Measurements from ENCODE around the gene MAGOH.
"Not testable (repeated sequence)": the region's sequence is repeated elsewhere in the genome, so short reads cannot be mapped to it uniquely, and the experiment has no call there.

MAGOH gene

DNA sequence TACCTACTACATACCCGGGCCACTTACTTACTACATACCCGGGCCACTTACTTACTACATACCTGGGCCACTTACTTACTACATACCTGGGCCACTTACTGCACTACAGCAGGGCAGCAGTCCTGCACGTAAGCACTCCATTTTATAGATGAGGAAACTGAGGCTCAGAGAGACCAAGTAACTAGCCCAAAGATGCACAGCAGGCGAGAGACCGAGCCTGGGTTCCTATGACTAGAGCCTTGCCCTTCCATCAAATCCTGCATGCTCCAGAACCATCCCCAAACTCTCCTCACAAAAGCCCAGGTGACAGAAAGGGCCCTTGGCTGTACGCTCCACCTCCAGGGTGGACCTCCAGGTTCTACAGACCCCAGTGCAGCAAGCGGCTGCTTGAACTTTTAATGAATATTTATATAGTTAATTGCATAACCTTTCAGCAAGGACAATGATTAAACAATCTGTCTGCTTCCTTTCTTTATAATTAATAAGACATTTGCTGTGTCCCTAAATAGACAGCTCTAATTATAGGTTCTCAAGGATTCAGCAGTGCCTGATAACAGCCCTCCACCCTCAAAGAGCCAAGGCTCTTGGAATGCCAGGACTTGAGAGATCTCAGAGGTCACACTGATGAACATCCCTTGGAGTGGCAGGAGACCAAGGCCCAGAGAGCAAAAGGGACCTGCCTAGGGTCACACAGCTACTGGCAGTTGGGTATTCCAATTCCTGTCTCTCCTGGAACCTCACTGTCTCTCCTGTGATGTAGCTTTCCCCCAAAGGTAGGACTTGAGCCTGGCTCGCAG lies 46.1 kb upstream of the MAGOH start:
- Histone ChIP-seq H3K36me3 (ENCODE audit: low read depth) (peaks cover 52% of the 10 kb centered on the region), H3K27ac (ENCODE audit: poor library complexity, severe bottlenecking) (no peak overlapping the region), H3K9me3 (ENCODE audit: severe bottlenecking) (no peaks in the 10 kb centered on the region), H3K4me3 (ENCODE audit: severe bottlenecking) (no peak overlapping the region), H3K4me1 (ENCODE audit: insufficient read depth, poor library complexity, severe bottlenecking) (no peaks in the 10 kb centered on the region), H3K27me3 (ENCODE audit: insufficient read depth, poor library complexity, severe bottlenecking) (no peaks in the 10 kb centered on the region)
- TF ChIP-seq, protein P1, sequence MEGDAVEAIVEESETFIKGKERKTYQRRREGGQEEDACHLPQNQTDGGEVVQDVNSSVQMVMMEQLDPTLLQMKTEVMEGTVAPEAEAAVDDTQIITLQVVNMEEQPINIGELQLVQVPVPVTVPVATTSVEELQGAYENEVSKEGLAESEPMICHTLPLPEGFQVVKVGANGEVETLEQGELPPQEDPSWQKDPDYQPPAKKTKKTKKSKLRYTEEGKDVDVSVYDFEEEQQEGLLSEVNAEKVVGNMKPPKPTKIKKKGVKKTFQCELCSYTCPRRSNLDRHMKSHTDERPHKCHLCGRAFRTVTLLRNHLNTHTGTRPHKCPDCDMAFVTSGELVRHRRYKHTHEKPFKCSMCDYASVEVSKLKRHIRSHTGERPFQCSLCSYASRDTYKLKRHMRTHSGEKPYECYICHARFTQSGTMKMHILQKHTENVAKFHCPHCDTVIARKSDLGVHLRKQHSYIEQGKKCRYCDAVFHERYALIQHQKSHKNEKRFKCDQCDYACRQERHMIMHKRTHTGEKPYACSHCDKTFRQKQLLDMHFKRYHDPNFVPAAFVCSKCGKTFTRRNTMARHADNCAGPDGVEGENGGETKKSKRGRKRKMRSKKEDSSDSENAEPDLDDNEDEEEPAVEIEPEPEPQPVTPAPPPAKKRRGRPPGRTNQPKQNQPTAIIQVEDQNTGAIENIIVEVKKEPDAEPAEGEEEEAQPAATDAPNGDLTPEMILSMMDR (IDR thresholded peaks at IDR 0.05; ENCODE audit: poor library complexity, severe bottlenecking) = no peak
- no peak for ATAC-seq (ENCODE audit: low read depth)
- DNase-seq (ENCODE audit: low spot score) = no peak

DNA sequence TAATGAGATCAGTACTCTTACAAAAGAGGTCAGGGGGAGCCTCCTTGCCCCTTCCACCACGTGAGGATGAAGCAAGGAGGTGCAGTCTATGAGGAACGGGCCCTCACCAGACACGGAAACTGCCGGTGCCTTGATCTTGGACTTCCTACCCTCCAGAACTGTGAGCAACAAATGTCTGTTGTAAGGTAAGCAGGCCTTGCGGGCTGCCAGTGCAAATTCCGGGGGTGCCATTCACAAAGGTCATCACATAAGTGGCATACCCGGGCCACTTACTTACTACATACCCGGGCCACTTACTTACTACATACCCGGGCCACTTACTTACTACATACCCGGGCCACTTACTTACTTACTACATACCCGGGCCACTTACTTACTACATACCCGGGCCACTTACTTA lies 44.8 kb upstream of the MAGOH start:
- not testable (repeated sequence) for H3K27ac ChIP-seq (ENCODE audit: poor library complexity, severe bottlenecking); DNase-seq (ENCODE audit: low spot score); H3K9me3 ChIP-seq (ENCODE audit: severe bottlenecking); H3K27me3 ChIP-seq (ENCODE audit: insufficient read depth, poor library complexity, severe bottlenecking); H3K4me3 ChIP-seq (ENCODE audit: severe bottlenecking); ATAC-seq (ENCODE audit: low read depth); H3K4me1 ChIP-seq (ENCODE audit: insufficient read depth, poor library complexity, severe bottlenecking)
- H3K36me3 ChIP-seq (ENCODE audit: low read depth) = peaks cover 48% of the 10 kb centered on the region

GRCh38 chr1:53281133-53281532 lies 42.8 kb upstream of the MAGOH start:
- DNase-seq (ENCODE audit: low spot score) = no peak
- Histone ChIP-seq H3K4me3 (ENCODE audit: severe bottlenecking) (no peak overlapping the region), H3K4me1 (ENCODE audit: insufficient read depth, poor library complexity, severe bottlenecking) (no peaks in the 10 kb centered on the region), H3K27ac (ENCODE audit: poor library complexity, severe bottlenecking) (no peak overlapping the region), H3K36me3 (ENCODE audit: low read depth) (peaks cover 45% of the 10 kb centered on the region), H3K27me3 (ENCODE audit: insufficient read depth, poor library complexity, severe bottlenecking) (no peaks in the 10 kb centered on the region), H3K9me3 (ENCODE audit: severe bottlenecking) (no peaks in the 10 kb centered on the region)
- TF ChIP-seq, protein P1 (IDR thresholded peaks at IDR 0.05; ENCODE audit: poor library complexity, severe bottlenecking) = no peak
- no peak for ATAC-seq (ENCODE audit: low read depth)

DNA sequence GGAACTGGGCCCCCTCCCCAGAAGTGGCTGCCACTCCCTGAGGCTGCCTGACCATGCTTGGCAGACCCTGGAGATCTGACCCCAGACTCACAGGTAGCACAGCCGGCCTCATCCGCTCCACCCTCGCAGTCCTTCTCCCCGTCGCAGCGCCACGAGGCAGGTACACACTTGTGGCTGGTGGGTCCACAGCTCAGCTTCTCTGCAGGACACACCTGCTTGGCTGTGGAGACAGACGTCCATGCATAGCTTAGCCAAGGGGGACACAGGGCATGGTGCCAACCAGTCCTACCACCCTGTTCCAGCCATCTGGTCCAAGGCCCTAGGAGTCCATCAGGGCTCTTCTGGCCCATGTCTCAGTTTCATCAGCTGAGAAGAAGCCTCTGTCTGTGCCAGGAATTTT lies 42.2 kb upstream of the MAGOH start:
- Histone ChIP-seq H3K27ac (ENCODE audit: poor library complexity, severe bottlenecking) (no peak overlapping the region), H3K36me3 (ENCODE audit: low read depth) (peaks cover 44% of the 10 kb centered on the region), H3K9me3 (ENCODE audit: severe bottlenecking) (no peaks in the 10 kb centered on the region), H3K4me1 (ENCODE audit: insufficient read depth, poor library complexity, severe bottlenecking) (no peaks in the 10 kb centered on the region), H3K27me3 (ENCODE audit: insufficient read depth, poor library complexity, severe bottlenecking) (no peaks in the 10 kb centered on the region), H3K4me3 (ENCODE audit: severe bottlenecking) (no peak overlapping the region)
- no peak for ATAC-seq (ENCODE audit: low read depth)
- DNase-seq (ENCODE audit: low spot score) = no peak
- TF ChIP-seq, protein P1 (IDR thresholded peaks at IDR 0.05; ENCODE audit: poor library complexity, severe bottlenecking) = no peak

- TF ChIP-seq, protein P1 (IDR thresholded peaks at IDR 0.05; ENCODE audit: poor library complexity, severe bottlenecking) = no peak
- Histone ChIP-seq H3K27ac (ENCODE audit: poor library complexity, severe bottlenecking) (no peak overlapping the region), H3K4me1 (ENCODE audit: insufficient read depth, poor library complexity, severe bottlenecking) (no peaks in the 10 kb centered on the region), H3K9me3 (ENCODE audit: severe bottlenecking) (no peaks in the 10 kb centered on the region), H3K27me3 (ENCODE audit: insufficient read depth, poor library complexity, severe bottlenecking) (no peaks in the 10 kb centered on the region), H3K4me3 (ENCODE audit: severe bottlenecking) (no peak overlapping the region), H3K36me3 (ENCODE audit: low read depth) (peaks cover 36% of the 10 kb centered on the region)
- ATAC-seq (ENCODE audit: low read depth) (no peak), DNase-seq (ENCODE audit: low spot score) (no peak)
Observed at GRCh38 chr1:53279296-53280200, 41.2 kb upstream of the MAGOH start.
